ENCODE measurements around the gene EVPL. TPM values are rescaled to one million over a fixed set of nuclear protein-coding genes. Genes with fewer than 3 reads are reported as not detected.

EVPL gene
- total and polyA plus RNA-seq, 10 of the 15 experiments (the other 5 are each of a cell fraction or from before 2014, with no cell fraction given) = 0.03 TPM; not detected in 9

DNA sequence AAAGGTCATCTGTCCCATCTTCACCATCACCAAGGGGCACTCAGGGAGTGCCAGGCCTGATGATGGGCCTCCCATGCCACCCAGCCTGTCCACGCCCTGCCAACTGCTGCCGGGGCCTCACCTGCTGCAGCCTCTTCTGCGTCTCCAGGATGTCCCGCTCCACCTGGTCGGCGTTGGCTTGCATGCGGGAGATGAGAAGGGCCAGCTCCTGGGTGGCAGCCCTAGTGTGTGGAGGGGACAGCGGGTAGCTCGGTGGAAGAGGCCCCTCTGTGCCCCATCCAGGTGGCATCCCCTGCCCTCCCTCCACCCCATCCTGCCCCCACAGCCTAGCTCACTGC lies 3.2 kb downstream of the EVPL start:
- CTCF ChIA-PET = no interaction called here
- Histone ChIP-seq H3K4me3 (no peak overlapping the region), H3K4me1 (ENCODE audit: control insufficient read depth, insufficient read depth, low read length) (no peaks in the 10 kb centered on the region), H2AFZ (ENCODE audit: control insufficient read depth, low read depth, low read length) (no peak overlapping the region), H4K20me1 (ENCODE audit: control insufficient read depth, insufficient read depth) (no peaks in the 10 kb centered on the region), H3K27me3 (replicated peaks in 1 of 2; ENCODE audit: control insufficient read depth in 2 of 2, insufficient read depth in 2 of 2, low read length in 1 of 2) (no peaks in the 10 kb centered on the region), H3K4me2 (ENCODE audit: control insufficient read depth, insufficient read depth) (no peak overlapping the region), H3K9me3 (replicated peaks; ENCODE audit: control insufficient read depth, insufficient read depth, low read length) (no peaks in the 10 kb centered on the region), H3K36me3 (ENCODE audit: control insufficient read depth in 2 of 2, insufficient read depth in 2 of 2, low read length in 1 of 2) (no peaks in the 10 kb centered on the region), H3K79me2 (ENCODE audit: control insufficient read depth, insufficient read depth, low read length) (no peaks in the 10 kb centered on the region), H3K9ac (ENCODE audit: control insufficient read depth, insufficient read depth, low read length) (no peak overlapping the region), H3K27ac (ENCODE audit: control insufficient read depth, insufficient read depth) (no peak overlapping the region)
- TF ChIP-seq NRF1 (conservative IDR thresholded peaks at IDR 0.05; ENCODE audit: low read depth, low read length) = no peak
- BruUV-seq (replicated peaks) = no TSS peak
- RAD21 ChIA-PET (ENCODE audit: unreplicated experiment) = no interaction called here
- SMC1A ChIA-PET (ENCODE audit: uncharacterized antibody, unreplicated experiment) = no interaction called here
- WGBS (ENCODE audit: insufficient coverage, insufficient replicate concordance, low lambda C conversion rate, missing lambda C conversion rate) = 59% methylated on average over 9 of the region's 9 CpGs
- intact Hi-C loops (cut with micrococcal nuclease; ENCODE audit: unreplicated experiment) (no loop called here), in situ Hi-C loops (cut with MboI) (no loop called here)
- POLR2A ChIA-PET = no interaction called here
- DNase-seq (ENCODE audit: low read depth, low spot score) (no peak), ATAC-seq (no peak), FAIRE-seq (no peak)

DNA sequence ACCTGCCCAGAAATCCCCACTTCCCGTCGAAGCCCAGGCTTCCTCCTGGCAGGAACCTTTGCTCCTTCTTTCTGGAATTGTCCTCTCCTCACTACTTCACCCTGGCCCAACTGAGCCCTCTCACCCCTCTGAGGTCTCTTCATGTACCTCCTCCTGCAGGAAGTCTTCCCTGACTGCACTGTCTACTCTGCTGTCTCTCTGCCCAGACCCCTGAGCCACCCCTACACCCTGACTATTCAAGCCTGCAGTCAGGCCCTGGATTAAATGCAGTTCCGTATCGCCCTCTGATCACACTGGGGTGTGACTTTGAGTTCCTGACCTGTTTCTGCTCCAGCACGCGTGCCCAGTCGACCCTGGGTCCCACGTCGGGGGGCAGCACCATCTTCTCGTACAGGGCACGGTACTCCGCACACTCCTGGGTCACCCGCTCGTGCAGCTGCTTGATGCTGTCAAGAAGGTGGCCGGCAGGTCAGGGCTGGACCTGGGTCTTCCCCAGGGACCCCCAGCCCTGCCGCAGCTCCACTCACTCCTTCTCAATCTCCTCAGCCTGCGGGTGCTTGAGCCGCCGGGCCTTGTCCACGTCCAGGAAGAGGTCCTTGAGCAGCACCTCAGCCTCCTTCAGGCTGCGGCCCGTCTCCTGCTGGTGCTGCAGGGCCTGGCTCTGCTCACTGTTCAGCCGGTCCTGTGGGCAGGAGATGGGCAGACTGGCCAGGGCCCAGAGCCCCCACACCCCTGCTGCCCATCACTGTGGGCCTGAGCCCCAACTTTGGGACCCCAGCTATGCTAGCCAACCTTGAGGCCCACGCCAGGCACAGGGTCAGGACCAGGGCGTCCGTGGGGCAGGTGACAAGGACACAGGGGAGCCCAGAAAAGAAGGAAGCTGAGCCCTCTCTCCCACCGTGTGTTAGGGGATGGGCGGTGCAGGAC lies 3.9 kb downstream of the EVPL start:
- Histone ChIP-seq H3K27ac (ENCODE audit: control insufficient read depth, insufficient read depth) (no peak overlapping the region), H3K4me1 (ENCODE audit: control insufficient read depth, insufficient read depth, low read length) (no peaks in the 10 kb centered on the region), H3K4me3 (no peak overlapping the region), H3K9me3 (replicated peaks; ENCODE audit: control insufficient read depth, insufficient read depth, low read length) (no peaks in the 10 kb centered on the region), H3K79me2 (ENCODE audit: control insufficient read depth, insufficient read depth, low read length) (no peaks in the 10 kb centered on the region), H3K36me3 (ENCODE audit: control insufficient read depth in 2 of 2, insufficient read depth in 2 of 2, low read length in 1 of 2) (no peaks in the 10 kb centered on the region), H4K20me1 (ENCODE audit: control insufficient read depth, insufficient read depth) (no peaks in the 10 kb centered on the region), H3K27me3 (replicated peaks in 1 of 2; ENCODE audit: control insufficient read depth in 2 of 2, insufficient read depth in 2 of 2, low read length in 1 of 2) (no peaks in the 10 kb centered on the region), H3K4me2 (ENCODE audit: control insufficient read depth, insufficient read depth) (no peak overlapping the region), H3K9ac (ENCODE audit: control insufficient read depth, insufficient read depth, low read length) (no peak overlapping the region), H2AFZ (ENCODE audit: control insufficient read depth, low read depth, low read length) (no peak overlapping the region)
- BruUV-seq (replicated peaks) = no TSS peak
- SMC1A ChIA-PET (ENCODE audit: uncharacterized antibody, unreplicated experiment) = no interaction called here
- WGBS (ENCODE audit: insufficient coverage, insufficient replicate concordance, low lambda C conversion rate, missing lambda C conversion rate) = 47% methylated on average over 28 of the region's 28 CpGs
- RAD21 ChIA-PET (ENCODE audit: unreplicated experiment) = no interaction called here
- CTCF ChIA-PET = no interaction called here
- FAIRE-seq (no peak), DNase-seq (ENCODE audit: low read depth, low spot score) (no peak), ATAC-seq (no peak)
- POLR2A ChIA-PET = no interaction called here
- in situ Hi-C loops (cut with MboI) = no loop called here
- no peak for TF ChIP-seq RFX5 (IDR thresholded peaks at IDR 0.05; ENCODE audit: low read depth, low read length)
- no peak for TF ChIP-seq ZNF217 (IDR thresholded peaks at IDR 0.05)
- no peak for TF ChIP-seq NR2C2 (IDR thresholded peaks at IDR 0.05; ENCODE audit: borderline replicate concordance, control insufficient read depth, insufficient read length, low read depth)
- TF ChIP-seq ZBED1 (IDR thresholded peaks at IDR 0.05; ENCODE audit: borderline replicate concordance) = no peak
- no peak for TF ChIP-seq SP1 (IDR thresholded peaks at IDR 0.05; ENCODE audit: low read depth, low read length)
- TF ChIP-seq CBX5 (IDR thresholded peaks at IDR 0.05; ENCODE audit: low read depth) = no peak
- no peak for TF ChIP-seq USF2 (IDR thresholded peaks at IDR 0.05; ENCODE audit: borderline replicate concordance, low read depth, low read length)
- no peak for TF ChIP-seq CTCF (IDR thresholded peaks at IDR 0.05 in 2 of 3, conservative IDR thresholded peaks at IDR 0.05 in 1 of 3; ENCODE audit: control insufficient read depth in 2 of 3, extremely low read depth in 1 of 3, insufficient read depth in 1 of 3, low read depth in 3 of 3, low read length in 3 of 3)
- no peak for TF ChIP-seq ZNF384 (IDR thresholded peaks at IDR 0.05; ENCODE audit: borderline replicate concordance, low read depth, low read length)
- intact Hi-C loops (cut with micrococcal nuclease; ENCODE audit: unreplicated experiment) = no loop called here

All from GM12878 (cell line).